HepG2 (cell line): ENCODE results near the gene ZNF736.
"Not testable (repeated sequence)": the region's sequence is repeated elsewhere in the genome, so short reads cannot be mapped to it uniquely, and the experiment has no call there.

Source experiments
- ATF3 ChIP-seq: sonication (generic); formaldehyde crosslinking; IDR thresholded peaks from 2 replicates; pipeline ENCODE4 v1.4.0; 2020; ENCODE audit warnings: missing genetic modification reagents
- HCFC1 ChIP-seq: fragments of 150-350 bp; IDR thresholded peaks from 2 replicates; pipeline ENCODE4 v1.6.1; 2014; ENCODE audit warnings: low read depth, low read length
- NR1H2 ChIP-seq: sonication (generic); formaldehyde crosslinking; IDR thresholded peaks from 2 replicates; pipeline ENCODE4 v1.8.1; 2022; ENCODE audit warnings: low read depth, missing genetic modification reagents, borderline replicate concordance

- not testable (repeated sequence) for TF ChIP-seq HCFC1; NR1H2 (CRISPR knock-in tag); ATF3 (CRISPR knock-in tag)
Observed at GRCh38 chr7:64297418-64297817, 16.3 kb upstream of the ZNF736 start.
